Right atrium auricular region (tissue), 2 donors: ENCODE measurements around the gene N4BP2. TPM values are rescaled to one million over a fixed set of nuclear protein-coding genes. Genes with fewer than 3 reads are reported as not detected.

ENCODE experiments used
- DNase-seq: peaks from one replicate; pipeline ENCODE4 v3.0.0-alpha.2; 2019; ENCODE audit warnings: low spot score
- H3K27ac ChIP-seq, 2 donors: fragments of 200-600 bp; sonication (generic); 1 replicate in 1 of 2; 2 replicates in 1 of 2; pipeline ENCODE4 v1.5.1; 2016 to 2019
- H3K27me3 ChIP-seq, 2 donors: fragments of 200-600 bp; sonication (generic); one replicate each; pipeline versions ENCODE4 v1.5.1 to v1.6.0; 2017 to 2019
- H3K36me3 ChIP-seq: fragments of 200-600 bp; sonication (generic); one replicate; pipeline ENCODE4 v1.5.1; 2016
- H3K4me1 ChIP-seq, 2 donors: fragments of 200-600 bp; sonication (generic); one replicate each; pipeline versions ENCODE4 v1.5.1 to v1.6.0; 2017 to 2019
- H3K4me3 ChIP-seq, 2 donors: fragments of 200-600 bp; sonication (generic); 1 replicate in 1 of 2; 2 replicates in 1 of 2; pipeline ENCODE4 v1.5.1; 2017 to 2019; ENCODE audit warnings: mild to moderate bottlenecking in 1 of 2, moderate library complexity in 1 of 2
- H3K9me3 ChIP-seq, 2 donors: fragments of 200-600 bp; sonication (generic); one replicate each; pipeline ENCODE4 v1.5.1; 2019
- total RNA-seq, 2 donors: library from RNA; depleted of rRNA; stranded (reverse); fragments of >200 nt; gene quantifications; one replicate each; pipeline ENCODE4 v1.1.0, GENCODE V29; 2016
- TF ChIP-seq, protein P1 (sequence below), 2 donors: fragments of 200-600 bp; sonication (generic); IDR thresholded peaks; one replicate each; pipeline ENCODE4 v1.5.1; 2019; ENCODE audit warnings: antibody characterized with exemption in 2 of 2

N4BP2 gene
- total RNA-seq, 2 donors from 2014 or later: 3.2 to 6.4 TPM

- no peak overlapping the region for H3K27ac ChIP-seq
- H3K4me3 ChIP-seq: no peak overlapping the region
- no peaks in the 10 kb centered on the region for H3K4me1 ChIP-seq
- DNase-seq: peak; percentile 70
- H3K36me3 ChIP-seq: no peaks in the 10 kb centered on the region
- TF ChIP-seq, protein P1, sequence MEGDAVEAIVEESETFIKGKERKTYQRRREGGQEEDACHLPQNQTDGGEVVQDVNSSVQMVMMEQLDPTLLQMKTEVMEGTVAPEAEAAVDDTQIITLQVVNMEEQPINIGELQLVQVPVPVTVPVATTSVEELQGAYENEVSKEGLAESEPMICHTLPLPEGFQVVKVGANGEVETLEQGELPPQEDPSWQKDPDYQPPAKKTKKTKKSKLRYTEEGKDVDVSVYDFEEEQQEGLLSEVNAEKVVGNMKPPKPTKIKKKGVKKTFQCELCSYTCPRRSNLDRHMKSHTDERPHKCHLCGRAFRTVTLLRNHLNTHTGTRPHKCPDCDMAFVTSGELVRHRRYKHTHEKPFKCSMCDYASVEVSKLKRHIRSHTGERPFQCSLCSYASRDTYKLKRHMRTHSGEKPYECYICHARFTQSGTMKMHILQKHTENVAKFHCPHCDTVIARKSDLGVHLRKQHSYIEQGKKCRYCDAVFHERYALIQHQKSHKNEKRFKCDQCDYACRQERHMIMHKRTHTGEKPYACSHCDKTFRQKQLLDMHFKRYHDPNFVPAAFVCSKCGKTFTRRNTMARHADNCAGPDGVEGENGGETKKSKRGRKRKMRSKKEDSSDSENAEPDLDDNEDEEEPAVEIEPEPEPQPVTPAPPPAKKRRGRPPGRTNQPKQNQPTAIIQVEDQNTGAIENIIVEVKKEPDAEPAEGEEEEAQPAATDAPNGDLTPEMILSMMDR (IDR thresholded peaks at IDR 0.05): peak; percentile 78 to 82
- no peaks in the 10 kb centered on the region for H3K9me3 ChIP-seq
- H3K27me3 ChIP-seq: no peaks in the 10 kb centered on the region
Measured at GRCh38 chr4:40149960-40150385, 93.3 kb downstream of the N4BP2 start.

- Histone ChIP-seq H3K4me1 (no peaks in the 10 kb centered on the region), H3K27ac (no peak overlapping the region), H3K9me3 (no peaks in the 10 kb centered on the region), H3K27me3 (no peaks in the 10 kb centered on the region), H3K36me3 (no peaks in the 10 kb centered on the region), H3K4me3 (no peak overlapping the region)
- TF ChIP-seq, protein P1 (IDR thresholded peaks at IDR 0.05): no peak
- no peak for DNase-seq
Measured at GRCh38 chr4:40150932-40151331, 94.3 kb downstream of the N4BP2 start.

DNA sequence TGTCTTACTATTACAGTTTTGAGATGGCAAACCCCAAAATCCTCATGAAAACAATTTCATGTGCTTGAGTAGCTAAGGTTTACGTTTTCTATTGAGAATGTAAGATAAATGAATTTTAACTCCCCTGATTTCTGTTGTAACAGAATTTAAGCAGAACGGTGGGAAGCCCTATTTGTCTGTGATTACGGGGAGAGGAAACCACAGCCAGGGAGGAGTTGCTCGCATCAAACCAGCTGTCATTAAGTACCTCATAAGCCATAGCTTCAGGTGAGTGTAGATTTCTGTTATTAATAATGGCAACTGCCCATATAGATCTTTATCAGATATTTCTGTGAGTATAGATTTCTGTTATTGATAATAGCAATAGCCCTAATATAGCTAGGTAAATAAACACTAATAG lies 96.0 kb downstream of the N4BP2 start:
- Histone ChIP-seq H3K36me3 (no peaks in the 10 kb centered on the region), H3K4me3 (no peak overlapping the region), H3K27me3 (no peaks in the 10 kb centered on the region), H3K27ac (no peak overlapping the region), H3K9me3 (no peaks in the 10 kb centered on the region), H3K4me1 (no peaks in the 10 kb centered on the region)
- TF ChIP-seq, protein P1 (IDR thresholded peaks at IDR 0.05): no peak
- DNase-seq: no peak

DNA sequence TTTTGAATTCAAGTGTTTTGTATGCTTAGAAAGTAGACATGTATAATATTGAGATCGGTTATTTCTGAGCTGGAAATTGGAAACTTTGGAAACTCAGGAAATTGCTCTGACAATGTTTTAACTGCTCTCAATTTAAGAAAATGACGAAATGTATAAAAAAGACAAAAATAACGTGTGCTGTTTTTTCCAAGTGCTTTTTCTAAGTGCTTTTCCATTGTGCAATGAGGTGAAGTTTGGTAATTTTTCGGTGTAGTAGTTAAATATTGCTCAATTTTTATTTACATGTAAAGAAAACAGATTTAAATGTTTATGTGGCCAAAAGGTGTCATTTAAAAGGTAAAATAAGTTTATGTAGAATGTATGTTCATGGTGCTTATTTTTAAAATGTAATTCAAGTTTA lies 100.8 kb downstream of the N4BP2 start:
- H3K27ac ChIP-seq: no peak overlapping the region
- no peak for DNase-seq
- no peaks in the 10 kb centered on the region for H3K4me1 ChIP-seq
- TF ChIP-seq, protein P1 (IDR thresholded peaks at IDR 0.05): no peak
- H3K9me3 ChIP-seq: no peaks in the 10 kb centered on the region
- no peaks in the 10 kb centered on the region for H3K27me3 ChIP-seq
- no peak overlapping the region for H3K4me3 ChIP-seq
- H3K36me3 ChIP-seq: no peaks in the 10 kb centered on the region

DNA sequence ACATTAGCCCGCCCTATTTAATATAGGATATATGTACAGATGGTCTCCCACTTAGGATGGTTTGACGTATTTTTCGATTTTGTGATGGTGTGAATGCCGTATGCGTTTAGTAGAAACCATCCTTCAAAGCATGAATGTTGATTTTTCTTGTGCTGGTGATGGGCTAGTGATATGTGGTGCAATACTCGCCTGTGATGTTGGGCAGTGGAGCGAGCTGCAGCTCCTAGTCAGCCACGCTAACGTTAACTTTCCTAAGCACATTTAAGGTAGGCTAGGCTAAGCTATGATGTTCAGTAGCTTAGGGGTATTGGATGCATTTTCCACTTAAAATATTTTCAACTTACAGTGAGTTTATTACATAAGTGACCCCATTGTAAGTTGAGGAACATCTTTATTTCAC lies 103.6 kb downstream of the N4BP2 start:
- H3K27me3 ChIP-seq: no peaks in the 10 kb centered on the region
- H3K4me1 ChIP-seq: no peaks in the 10 kb centered on the region
- TF ChIP-seq, protein P1 (IDR thresholded peaks at IDR 0.05): no peak
- no peak overlapping the region for H3K4me3 ChIP-seq
- no peak overlapping the region for H3K27ac ChIP-seq
- H3K36me3 ChIP-seq: no peaks in the 10 kb centered on the region
- no peaks in the 10 kb centered on the region for H3K9me3 ChIP-seq
- DNase-seq: no peak

GRCh38 chr4:40164459-40164858 lies 107.8 kb downstream of the N4BP2 start:
- TF ChIP-seq, protein P1 (IDR thresholded peaks at IDR 0.05): no peak
- H3K9me3 ChIP-seq: peaks cover 0 to 19% of the 10 kb centered on the region in 2 donors
- DNase-seq: no peak
- no peaks in the 10 kb centered on the region for H3K4me1 ChIP-seq
- no peaks in the 10 kb centered on the region for H3K27me3 ChIP-seq
- H3K4me3 ChIP-seq: no peak overlapping the region
- H3K36me3 ChIP-seq: no peaks in the 10 kb centered on the region
- no peak overlapping the region for H3K27ac ChIP-seq
